Measurements from ENCODE around the gene DGKE.

DGKE gene

DNA sequence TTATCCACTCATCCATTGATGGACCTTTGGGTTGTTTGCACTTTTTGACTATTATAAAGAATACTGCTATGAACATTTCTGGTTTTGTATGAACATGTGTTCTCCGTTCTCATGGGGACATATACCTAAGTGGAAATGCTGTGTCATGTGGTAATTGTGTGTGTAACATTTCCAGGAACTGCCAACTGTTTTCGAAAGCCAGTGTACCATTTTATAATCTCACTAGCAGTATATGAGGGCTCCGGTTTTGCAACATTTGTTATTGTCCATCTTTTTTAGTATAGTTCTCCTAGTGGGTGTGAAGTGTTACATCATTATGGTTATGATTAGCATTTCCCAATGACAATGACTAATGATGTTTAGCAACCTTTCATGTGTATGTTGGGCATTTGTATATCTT is 85.0 kb downstream of the DGKE start:
- DNase-seq: peak; percentile 99

Measured in inflammatory macrophage treated with lipopolysaccharide for 4 hours (primary cell).